Skin of body (tissue), 2 donors: Measurements from ENCODE around the gene NUP62. TPM values are rescaled to one million over a fixed set of nuclear protein-coding genes. Genes with fewer than 3 reads are reported as not detected.

Experiments
- DNase-seq: peaks from one replicate; lab custom pipeline; 2025; lab: John Stamatoyannopoulos, UW
- total RNA-seq: library from RNA; depleted of rRNA; stranded (reverse); fragments of >200 nt; gene quantifications from one replicate; pipeline ENCODE4 v1.2.3, GENCODE V29; 2014

NUP62 gene
- total RNA-seq, 1 donor from 2014 or later: 19.0 TPM

- no peak for DNase-seq
Observed at GRCh38 chr19:49904136-49904535, 25.2 kb downstream of the NUP62 start.

- no peak for DNase-seq
Observed at GRCh38 chr19:49896863-49897621, 32.3 kb downstream of the NUP62 start, which contains the start of gene IL4I1. Gene IL4I1, minus strand, starts transcription at chr19:49896887. Its CDS starts 727 bp downstream, at chr19:49896160.

- DNase-seq: no peak
Observed at GRCh38 chr19:49895566-49896297, 33.6 kb downstream of the NUP62 start.

DNA sequence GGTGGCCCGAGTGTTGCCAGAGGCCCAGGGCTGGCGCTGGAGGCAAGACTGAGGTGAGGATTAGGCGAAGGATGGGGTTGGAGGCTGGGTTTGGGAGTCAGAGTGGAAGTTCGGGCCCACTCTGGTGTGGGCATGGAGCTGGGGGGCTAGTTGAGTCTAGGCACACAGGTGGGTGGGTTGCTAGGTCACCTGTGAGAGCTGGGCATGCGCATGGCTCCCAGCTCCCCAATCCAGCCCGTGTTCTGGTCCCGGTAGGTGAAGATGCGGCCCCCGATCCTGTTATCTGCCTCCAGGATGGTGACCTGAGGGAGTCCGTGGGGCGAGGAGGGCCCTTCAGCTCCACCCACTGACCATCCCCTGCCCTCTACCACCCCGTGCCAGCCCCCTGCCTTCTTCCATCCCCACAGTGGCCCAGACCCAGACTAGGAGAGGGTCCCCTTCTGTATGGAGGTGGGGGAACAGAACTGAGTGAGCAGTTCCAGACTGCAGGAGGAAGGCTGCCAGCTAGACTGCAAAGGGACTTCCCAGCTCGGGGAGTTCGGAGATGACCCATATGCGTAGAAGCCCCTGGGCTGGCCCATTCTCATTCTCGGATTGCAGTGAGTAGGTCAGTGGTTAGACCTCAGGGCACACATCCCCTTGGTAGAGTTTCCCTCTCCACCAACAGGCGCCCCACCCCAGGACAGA, 34.3 kb downstream of the NUP62 start:
- DNase-seq: no peak

GRCh38 chr19:49894011-49894664, 35.2 kb downstream of the NUP62 start:
- no peak for DNase-seq

- DNase-seq: no peak
Observed at GRCh38 chr19:49892716-49893115, 36.6 kb downstream of the NUP62 start.

DNA sequence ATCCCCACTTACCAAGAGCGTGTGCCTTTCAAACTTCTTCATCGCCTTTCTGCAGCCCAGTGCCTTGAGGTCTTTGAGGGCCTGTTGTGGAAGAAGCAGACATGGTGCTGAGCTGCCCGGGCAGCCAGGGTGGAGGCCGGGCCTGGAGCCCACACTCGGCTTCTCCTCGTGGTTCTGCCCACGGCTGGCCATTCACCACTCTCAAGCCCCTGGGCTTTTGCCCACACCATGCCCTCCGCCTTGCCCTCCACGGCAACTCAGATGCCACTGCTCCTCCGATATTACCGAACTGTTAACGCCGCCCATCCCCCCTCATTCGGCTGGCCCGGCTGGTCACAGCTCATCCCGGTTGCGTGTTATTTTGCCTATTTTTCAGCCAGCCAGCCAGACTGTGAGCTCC, 37.9 kb downstream of the NUP62 start:
- no peak for DNase-seq

- DNase-seq: no peak
Observed at GRCh38 chr19:49890349-49891311, 38.7 kb downstream of the NUP62 start.

- peak; percentile 22 for DNase-seq
Observed at GRCh38 chr19:49889687-49890348, 39.5 kb downstream of the NUP62 start.

GRCh38 chr19:49889038-49889686, 40.1 kb downstream of the NUP62 start:
- no peak for DNase-seq

DNA sequence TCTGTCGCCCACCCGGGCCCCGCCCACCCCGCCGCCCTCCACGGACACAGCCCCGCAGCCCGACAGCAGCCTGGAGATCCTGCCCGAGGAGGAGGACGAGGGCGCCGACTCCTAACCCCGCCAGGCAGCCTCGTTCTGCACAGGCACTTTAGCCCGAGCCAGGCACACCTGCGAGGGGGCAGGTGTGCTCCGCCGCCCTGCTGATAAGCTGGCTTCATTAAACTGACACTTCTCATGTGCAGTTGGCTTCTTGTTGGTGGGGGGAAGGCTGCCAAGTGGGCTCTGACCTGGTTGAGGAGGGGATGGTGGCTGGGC, 40.8 kb downstream of the NUP62 start:
- no peak for DNase-seq

GRCh38 chr19:49887665-49888509, 41.4 kb downstream of the NUP62 start:
- DNase-seq: no peak

GRCh38 chr19:49887037-49887664, 42.2 kb downstream of the NUP62 start:
- no peak for DNase-seq

GRCh38 chr19:49884760-49885159, 44.5 kb downstream of the NUP62 start:
- no peak for DNase-seq

- DNase-seq: no peak
Observed at GRCh38 chr19:49884109-49884508, 45.2 kb downstream of the NUP62 start.

DNA sequence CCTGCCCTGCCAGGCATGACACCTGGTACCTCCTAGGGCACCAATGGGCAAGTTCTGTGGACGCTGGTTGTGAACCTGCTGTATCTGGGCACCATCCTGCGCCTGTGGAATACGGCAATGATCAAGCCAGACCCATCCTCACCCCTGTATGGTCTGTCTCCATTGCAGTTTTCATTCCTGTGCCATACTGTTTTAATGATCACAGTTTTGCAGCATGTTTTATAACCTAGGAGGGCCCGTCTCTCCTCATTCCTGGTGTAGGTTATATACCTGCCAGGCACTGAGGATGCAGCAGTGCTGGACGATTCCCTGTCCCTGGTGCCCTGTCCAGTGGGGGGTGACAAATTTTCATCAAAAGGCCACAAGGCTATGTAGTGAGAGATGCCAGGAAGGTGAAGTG, 46.2 kb downstream of the NUP62 start:
- DNase-seq: no peak

DNA sequence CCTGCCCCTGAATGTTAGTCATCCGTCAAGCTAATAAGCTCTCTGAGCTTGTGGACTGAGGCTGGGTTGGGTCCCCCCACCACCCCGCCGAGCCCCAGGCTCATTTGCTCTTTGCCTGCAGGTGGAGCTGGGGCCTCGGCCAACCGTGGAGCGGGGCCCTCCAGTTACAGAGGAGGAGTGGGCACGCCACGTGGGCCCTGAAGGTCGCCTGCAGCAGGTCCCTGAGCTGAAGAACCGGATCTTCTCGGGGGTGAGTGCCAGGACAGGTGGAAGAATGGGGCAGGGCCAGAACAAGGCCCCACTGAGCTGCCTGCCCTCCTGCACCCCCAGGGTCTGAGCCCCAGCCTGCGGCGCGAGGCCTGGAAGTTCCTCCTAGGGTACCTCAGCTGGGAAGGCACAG, 46.7 kb downstream of the NUP62 start:
- no peak for DNase-seq
